Neural cell (in vitro differentiated cells): ENCODE measurements around the gene TRIP6.

Source experiments
- EP300 ChIP-seq: fragments of 450-650 bp; conservative IDR thresholded peaks from 2 replicates; pipeline ENCODE4 v1.6.1; 2014; ENCODE audit warnings: antibody characterized with exemption, mild to moderate bottlenecking, moderate library complexity; ENCODE audit not compliant: poor library complexity, severe bottlenecking
- EZH2 ChIP-seq: fragments of 200-600, 300-800 bp; shearing (Covaris generic), sonication (generic); IDR thresholded peaks from 2 replicates; pipeline ENCODE4 v1.6.1; 2014; ENCODE audit warnings: antibody characterized with exemption, low read length, borderline replicate concordance, mild to moderate bottlenecking; ENCODE audit not compliant: insufficient read depth, poor library complexity, severe bottlenecking
- MXI1 ChIP-seq: fragments of 450-650 bp; conservative IDR thresholded peaks from 2 replicates; pipeline ENCODE4 v1.6.1; 2014; ENCODE audit warnings: antibody characterized with exemption, mild to moderate bottlenecking; ENCODE audit not compliant: poor library complexity, severe bottlenecking
- POLR2AphosphoS5 ChIP-seq: IDR thresholded peaks from 2 replicates; pipeline ENCODE4 v1.6.1; 2012
- RAD21 ChIP-seq: fragments of 450-650 bp; conservative IDR thresholded peaks from 2 replicates; pipeline ENCODE4 v1.6.1; 2014; ENCODE audit warnings: antibody characterized with exemption, mild to moderate bottlenecking, moderate library complexity
- TAF1 ChIP-seq: IDR thresholded peaks from 2 replicates; pipeline ENCODE4 v1.6.1; 2012; ENCODE audit warnings: low read depth
- TF ChIP-seq, protein P1 (sequence below): fragments of 450-650 bp; IDR thresholded peaks from 2 replicates; pipeline ENCODE4 v1.5.1; 2014; ENCODE audit warnings: antibody characterized with exemption, mild to moderate bottlenecking, moderate library complexity; ENCODE audit not compliant: poor library complexity, severe bottlenecking
- TF ChIP-seq, protein P2 (sequence below): IDR thresholded peaks from 2 replicates; pipeline ENCODE4 v1.6.1; 2012; ENCODE audit warnings: borderline replicate concordance

DNA sequence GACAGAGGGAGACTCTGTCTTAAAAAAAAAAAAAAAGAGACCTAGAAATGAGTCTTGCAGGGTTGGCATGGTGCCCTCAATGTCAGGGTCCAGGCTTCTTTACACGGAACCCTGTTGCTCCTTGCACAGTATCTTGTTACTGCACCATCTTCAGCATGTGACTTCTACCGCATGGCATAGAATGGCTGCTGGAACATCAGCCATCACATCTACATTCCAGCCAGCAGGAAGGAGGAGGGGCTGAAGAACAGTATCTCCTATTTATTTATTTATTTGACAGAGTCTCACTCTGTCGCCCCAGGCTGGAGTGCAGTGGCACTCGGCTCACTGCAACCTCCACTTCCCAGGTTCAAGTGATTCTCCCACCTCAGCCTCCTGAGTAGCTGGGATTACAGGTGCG, 32.2 kb downstream of the TRIP6 start:
- TF ChIP-seq TAF1: no peak
- TF ChIP-seq EZH2: no peak
- TF ChIP-seq, protein P1, sequence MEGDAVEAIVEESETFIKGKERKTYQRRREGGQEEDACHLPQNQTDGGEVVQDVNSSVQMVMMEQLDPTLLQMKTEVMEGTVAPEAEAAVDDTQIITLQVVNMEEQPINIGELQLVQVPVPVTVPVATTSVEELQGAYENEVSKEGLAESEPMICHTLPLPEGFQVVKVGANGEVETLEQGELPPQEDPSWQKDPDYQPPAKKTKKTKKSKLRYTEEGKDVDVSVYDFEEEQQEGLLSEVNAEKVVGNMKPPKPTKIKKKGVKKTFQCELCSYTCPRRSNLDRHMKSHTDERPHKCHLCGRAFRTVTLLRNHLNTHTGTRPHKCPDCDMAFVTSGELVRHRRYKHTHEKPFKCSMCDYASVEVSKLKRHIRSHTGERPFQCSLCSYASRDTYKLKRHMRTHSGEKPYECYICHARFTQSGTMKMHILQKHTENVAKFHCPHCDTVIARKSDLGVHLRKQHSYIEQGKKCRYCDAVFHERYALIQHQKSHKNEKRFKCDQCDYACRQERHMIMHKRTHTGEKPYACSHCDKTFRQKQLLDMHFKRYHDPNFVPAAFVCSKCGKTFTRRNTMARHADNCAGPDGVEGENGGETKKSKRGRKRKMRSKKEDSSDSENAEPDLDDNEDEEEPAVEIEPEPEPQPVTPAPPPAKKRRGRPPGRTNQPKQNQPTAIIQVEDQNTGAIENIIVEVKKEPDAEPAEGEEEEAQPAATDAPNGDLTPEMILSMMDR: no peak
- TF ChIP-seq MXI1: no peak
- TF ChIP-seq, protein P2, sequence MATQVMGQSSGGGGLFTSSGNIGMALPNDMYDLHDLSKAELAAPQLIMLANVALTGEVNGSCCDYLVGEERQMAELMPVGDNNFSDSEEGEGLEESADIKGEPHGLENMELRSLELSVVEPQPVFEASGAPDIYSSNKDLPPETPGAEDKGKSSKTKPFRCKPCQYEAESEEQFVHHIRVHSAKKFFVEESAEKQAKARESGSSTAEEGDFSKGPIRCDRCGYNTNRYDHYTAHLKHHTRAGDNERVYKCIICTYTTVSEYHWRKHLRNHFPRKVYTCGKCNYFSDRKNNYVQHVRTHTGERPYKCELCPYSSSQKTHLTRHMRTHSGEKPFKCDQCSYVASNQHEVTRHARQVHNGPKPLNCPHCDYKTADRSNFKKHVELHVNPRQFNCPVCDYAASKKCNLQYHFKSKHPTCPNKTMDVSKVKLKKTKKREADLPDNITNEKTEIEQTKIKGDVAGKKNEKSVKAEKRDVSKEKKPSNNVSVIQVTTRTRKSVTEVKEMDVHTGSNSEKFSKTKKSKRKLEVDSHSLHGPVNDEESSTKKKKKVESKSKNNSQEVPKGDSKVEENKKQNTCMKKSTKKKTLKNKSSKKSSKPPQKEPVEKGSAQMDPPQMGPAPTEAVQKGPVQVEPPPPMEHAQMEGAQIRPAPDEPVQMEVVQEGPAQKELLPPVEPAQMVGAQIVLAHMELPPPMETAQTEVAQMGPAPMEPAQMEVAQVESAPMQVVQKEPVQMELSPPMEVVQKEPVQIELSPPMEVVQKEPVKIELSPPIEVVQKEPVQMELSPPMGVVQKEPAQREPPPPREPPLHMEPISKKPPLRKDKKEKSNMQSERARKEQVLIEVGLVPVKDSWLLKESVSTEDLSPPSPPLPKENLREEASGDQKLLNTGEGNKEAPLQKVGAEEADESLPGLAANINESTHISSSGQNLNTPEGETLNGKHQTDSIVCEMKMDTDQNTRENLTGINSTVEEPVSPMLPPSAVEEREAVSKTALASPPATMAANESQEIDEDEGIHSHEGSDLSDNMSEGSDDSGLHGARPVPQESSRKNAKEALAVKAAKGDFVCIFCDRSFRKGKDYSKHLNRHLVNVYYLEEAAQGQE: no peak
- TF ChIP-seq EP300: no peak
- no peak for TF ChIP-seq RAD21
- no peak for TF ChIP-seq POLR2AphosphoS5
